CD8-positive, alpha-beta memory T cell (primary cell): ENCODE measurements around the gene IL1R1. TPM values are rescaled to one million over a fixed set of nuclear protein-coding genes. Genes with fewer than 3 reads are reported as not detected.
A peak's percentile ranks its signal among the peaks of the same experiment; 100 is the strongest.

Source experiments
- CTCF ChIA-PET: fragments of 350-600 bp; sonication (Branson Sonifier 250); formaldehyde crosslinking; loops from one replicate; lab custom pipeline; 2021; ENCODE audit warnings: antibody characterized with exemption; lab: Charles Lee
- POLR2A ChIA-PET: fragments of 350-600 bp; sonication (Branson Sonifier 250); formaldehyde crosslinking; loops from one replicate; lab custom pipeline; 2021; ENCODE audit warnings: antibody characterized with exemption; lab: Charles Lee
- DNase-seq, 5 donors: peaks; one replicate each; pipeline versions ENCODE4 v3.0.0 to v3.0.0-alpha.2; 2020 to 2022; ENCODE audit warnings: mixed read lengths in 1 of 5
- H3K27ac ChIP-seq: one replicate; pipeline ENCODE4 v1.7.0; 2013; ENCODE audit warnings: low read depth, mild to moderate bottlenecking, low read length, moderate library complexity
- H3K27me3 ChIP-seq: 2 replicates; pipeline ENCODE4 v1.7.0; 2013; ENCODE audit warnings: low read length, mild to moderate bottlenecking; ENCODE audit not compliant: insufficient read depth, poor library complexity, severe bottlenecking
- H3K36me3 ChIP-seq: 2 replicates; pipeline ENCODE4 v1.7.0; 2013; ENCODE audit warnings: mild to moderate bottlenecking, low read length, moderate library complexity; ENCODE audit not compliant: insufficient read depth
- H3K4me1 ChIP-seq: 2 replicates; pipeline ENCODE4 v1.7.0; 2013; ENCODE audit warnings: mild to moderate bottlenecking, low read length, moderate library complexity; ENCODE audit not compliant: insufficient read depth
- H3K4me3 ChIP-seq: 2 replicates; pipeline ENCODE4 v1.7.0; 2013; ENCODE audit warnings: mild to moderate bottlenecking, low read length
- H3K9me3 ChIP-seq: 2 replicates; pipeline ENCODE4 v1.7.0; 2013; ENCODE audit warnings: mild to moderate bottlenecking, low read length
- H3K27ac Mint-ChIP-seq, 8 donors: one replicate each; pipeline ENCODE4 v1.8.0; 2020 to 2021; ENCODE audit warnings: mixed read lengths in 8 of 8, mild to moderate bottlenecking in 6 of 8, inconsistent platforms in 3 of 8, moderate library complexity in 3 of 8
- H3K27me3 Mint-ChIP-seq, 2 donors: one replicate each; pipeline ENCODE4 v1.8.0; 2020 to 2021; ENCODE audit warnings: mixed read lengths in 2 of 2, mild to moderate bottlenecking in 1 of 2, moderate library complexity in 1 of 2
- H3K36me3 Mint-ChIP-seq, 3 donors: one replicate each; pipeline ENCODE4 v1.8.0; 2020 to 2021; ENCODE audit warnings: mixed read lengths in 3 of 3, inconsistent platforms in 1 of 3, mild to moderate bottlenecking in 1 of 3
- H3K4me1 Mint-ChIP-seq, 3 donors: one replicate each; pipeline ENCODE4 v1.8.0; 2020 to 2021; ENCODE audit warnings: mixed read lengths in 3 of 3, inconsistent platforms in 1 of 3, mild to moderate bottlenecking in 1 of 3
- H3K4me3 Mint-ChIP-seq, 7 donors: one replicate each; pipeline ENCODE4 v1.8.0; 2020 to 2021; ENCODE audit warnings: mixed read lengths in 7 of 7, mild to moderate bottlenecking in 6 of 7, moderate library complexity in 4 of 7, inconsistent platforms in 2 of 7
- H3K9me3 Mint-ChIP-seq, 5 donors: one replicate each; pipeline ENCODE4 v1.8.0; 2020 to 2022; ENCODE audit warnings: mixed read lengths in 5 of 5, mild to moderate bottlenecking in 3 of 5, moderate library complexity in 2 of 5, inconsistent platforms in 1 of 5
- polyA plus RNA-seq: library from polyadenylated mRNA; unstranded; fragments of 300-500 nt; fragmentation: Illumina TruSeq; gene quantifications from one replicate; pipeline ENCODE4 v1.2.3, GENCODE V29; 2021
- total RNA-seq, 2 experiments: library from RNA; stranded (reverse); gene quantifications; one replicate each; pipeline ENCODE4 v1.2.3, GENCODE V29; 2021

The IL1R1 gene
- total and polyA plus RNA-seq, 3 experiments from 2014 or later: 0.30 to 3.7 (median 3.7) TPM

GRCh38 chr2:102193074-102193473 is 50.5 kb downstream of the IL1R1 start:
- Mint-ChIP-seq H3K27me3 (peaks cover 5 to 33% of the 10 kb centered on the region in 2 donors), H3K27ac (no peak overlapping the region), H3K9me3 (no peaks in the 10 kb centered on the region), H3K4me1 (peaks cover 8 to 15% (median 11%) of the 10 kb centered on the region in 3 donors), H3K36me3 (no peaks in the 10 kb centered on the region), H3K4me3 (no peak overlapping the region)
- DNase-seq: no peak
- no peaks in the 10 kb centered on the region for H3K27me3 ChIP-seq
- no peaks in the 10 kb centered on the region for H3K9me3 ChIP-seq
- no peak overlapping the region for H3K27ac ChIP-seq
- CTCF ChIA-PET: no interaction called here
- POLR2A ChIA-PET: no interaction called here
- H3K36me3 ChIP-seq: no peaks in the 10 kb centered on the region
- H3K4me1 ChIP-seq: peaks cover 7% of the 10 kb centered on the region
- no peak overlapping the region for H3K4me3 ChIP-seq

- Mint-ChIP-seq H3K9me3 (no peaks in the 10 kb centered on the region), H3K36me3 (no peaks in the 10 kb centered on the region), H3K27me3 (peaks cover 0 to 30% of the 10 kb centered on the region in 2 donors), H3K27ac (no peak overlapping the region), H3K4me1 (peaks cover 8 to 20% (median 19%) of the 10 kb centered on the region in 3 donors), H3K4me3 (no peak overlapping the region)
- Histone ChIP-seq H3K4me1 (peaks cover 7% of the 10 kb centered on the region), H3K27ac (no peak overlapping the region), H3K27me3 (no peaks in the 10 kb centered on the region), H3K9me3 (no peaks in the 10 kb centered on the region), H3K36me3 (no peaks in the 10 kb centered on the region), H3K4me3 (no peak overlapping the region)
- CTCF ChIA-PET: no interaction called here
- POLR2A ChIA-PET: no interaction called here
- no peak for DNase-seq
Observed at GRCh38 chr2:102194609-102195268, 52.2 kb downstream of the IL1R1 start.

GRCh38 chr2:102197389-102198137 is 55.0 kb downstream of the IL1R1 start:
- Mint-ChIP-seq H3K27ac (peak overlapping the region in 1 of 8 donors; percentile 71), H3K36me3 (no peaks in the 10 kb centered on the region), H3K27me3 (peaks cover 0 to 15% of the 10 kb centered on the region in 2 donors), H3K9me3 (no peaks in the 10 kb centered on the region), H3K4me3 (peak overlapping the region in 4 of 7 donors; percentile 27 to 72 (median 58)), H3K4me1 (peaks cover 8 to 20% (median 19%) of the 10 kb centered on the region in 3 donors)
- no peaks in the 10 kb centered on the region for H3K27me3 ChIP-seq
- no peak overlapping the region for H3K4me3 ChIP-seq
- peaks cover 7% of the 10 kb centered on the region for H3K4me1 ChIP-seq
- no peak overlapping the region for H3K27ac ChIP-seq
- H3K9me3 ChIP-seq: no peaks in the 10 kb centered on the region
- CTCF ChIA-PET: no interaction called here
- DNase-seq: no peak
- no peaks in the 10 kb centered on the region for H3K36me3 ChIP-seq
- POLR2A ChIA-PET: no interaction called here

GRCh38 chr2:102200539-102200938 is 58.0 kb downstream of the IL1R1 start:
- Mint-ChIP-seq H3K27ac (no peak overlapping the region), H3K27me3 (peaks cover 0 to 14% of the 10 kb centered on the region in 2 donors), H3K9me3 (peaks cover 0 to 7% (median 2%) of the 10 kb centered on the region in 5 donors), H3K36me3 (peaks cover 0 to 12% (median 2%) of the 10 kb centered on the region in 3 donors), H3K4me3 (no peak overlapping the region), H3K4me1 (peaks cover 8 to 20% (median 19%) of the 10 kb centered on the region in 3 donors)
- no peak for DNase-seq
- Histone ChIP-seq H3K9me3 (no peaks in the 10 kb centered on the region), H3K4me1 (peaks cover 7% of the 10 kb centered on the region), H3K36me3 (no peaks in the 10 kb centered on the region), H3K27me3 (no peaks in the 10 kb centered on the region), H3K27ac (no peak overlapping the region), H3K4me3 (no peak overlapping the region)
- CTCF ChIA-PET: interaction anchor here (1.1 kb wide), 1 partner anchor 40 kb away, joined by 3 read pairs; no protein-coding TSS in a partner anchor
- POLR2A ChIA-PET: no interaction called here

- H3K9me3 Mint-ChIP-seq: peaks cover 0 to 12% (median 4%) of the 10 kb centered on the region in 5 donors
- H3K27me3 Mint-ChIP-seq: peaks cover 0 to 3% of the 10 kb centered on the region in 2 donors
- H3K4me1 ChIP-seq: no peaks in the 10 kb centered on the region
- H3K4me3 Mint-ChIP-seq: no peak overlapping the region
- H3K27me3 ChIP-seq: no peaks in the 10 kb centered on the region
- H3K36me3 ChIP-seq: no peaks in the 10 kb centered on the region
- no peaks in the 10 kb centered on the region for H3K9me3 ChIP-seq
- no peak for DNase-seq
- CTCF ChIA-PET: interaction anchor here (1.7 kb wide), 1 partner anchor 36 kb away, joined by 3 read pairs; no protein-coding TSS in a partner anchor
- peaks cover 0 to 16% (median 2%) of the 10 kb centered on the region in 3 donors for H3K36me3 Mint-ChIP-seq
- no peak overlapping the region for H3K27ac Mint-ChIP-seq
- H3K4me3 ChIP-seq: no peak overlapping the region
- POLR2A ChIA-PET: no interaction called here
- H3K27ac ChIP-seq: no peak overlapping the region
- H3K4me1 Mint-ChIP-seq: no peaks in the 10 kb centered on the region
Observed at GRCh38 chr2:102204638-102205037, 62.1 kb downstream of the IL1R1 start.

- Mint-ChIP-seq H3K36me3 (peaks cover 0 to 16% (median 2%) of the 10 kb centered on the region in 3 donors), H3K27me3 (peaks cover 0 to 3% of the 10 kb centered on the region in 2 donors), H3K4me1 (no peaks in the 10 kb centered on the region), H3K27ac (no peak overlapping the region), H3K9me3 (peaks cover 0 to 12% (median 4%) of the 10 kb centered on the region in 5 donors), H3K4me3 (no peak overlapping the region)
- Histone ChIP-seq H3K9me3 (no peaks in the 10 kb centered on the region), H3K4me3 (no peak overlapping the region), H3K36me3 (no peaks in the 10 kb centered on the region), H3K27ac (no peak overlapping the region), H3K4me1 (no peaks in the 10 kb centered on the region), H3K27me3 (no peaks in the 10 kb centered on the region)
- ChIA-PET POLR2A (no interaction called here), CTCF (interaction anchor here (0.9 kb wide), 1 partner anchor 34 kb away, joined by 4 read pairs; no protein-coding TSS in a partner anchor)
- no peak for DNase-seq
Observed at GRCh38 chr2:102206666-102207341, 64.3 kb downstream of the IL1R1 start.

GRCh38 chr2:102208774-102209173 is 66.2 kb downstream of the IL1R1 start:
- Histone ChIP-seq H3K36me3 (no peaks in the 10 kb centered on the region), H3K27ac (no peak overlapping the region), H3K4me1 (no peaks in the 10 kb centered on the region), H3K27me3 (no peaks in the 10 kb centered on the region), H3K9me3 (no peaks in the 10 kb centered on the region), H3K4me3 (no peak overlapping the region)
- H3K4me1 Mint-ChIP-seq: no peaks in the 10 kb centered on the region
- H3K27ac Mint-ChIP-seq: no peak overlapping the region
- POLR2A ChIA-PET: no interaction called here
- H3K27me3 Mint-ChIP-seq: peaks cover 0 to 3% of the 10 kb centered on the region in 2 donors
- no peak for DNase-seq
- CTCF ChIA-PET: no interaction called here
- peaks cover 0 to 16% (median 2%) of the 10 kb centered on the region in 3 donors for H3K36me3 Mint-ChIP-seq
- no peak overlapping the region for H3K4me3 Mint-ChIP-seq
- H3K9me3 Mint-ChIP-seq: peaks cover 0 to 12% (median 4%) of the 10 kb centered on the region in 5 donors
